ENCODE data around the gene GFOD1. TPM values are rescaled to one million over a fixed set of nuclear protein-coding genes. Genes with fewer than 3 reads are reported as not detected.
"Not testable (repeated sequence)": the region's sequence is repeated elsewhere in the genome, so short reads cannot be mapped to it uniquely, and the experiment has no call there.

Gene GFOD1
- total RNA-seq, 4 donors from 2014 or later, result 12.2 to 78.2 (median 45.7) TPM

DNA sequence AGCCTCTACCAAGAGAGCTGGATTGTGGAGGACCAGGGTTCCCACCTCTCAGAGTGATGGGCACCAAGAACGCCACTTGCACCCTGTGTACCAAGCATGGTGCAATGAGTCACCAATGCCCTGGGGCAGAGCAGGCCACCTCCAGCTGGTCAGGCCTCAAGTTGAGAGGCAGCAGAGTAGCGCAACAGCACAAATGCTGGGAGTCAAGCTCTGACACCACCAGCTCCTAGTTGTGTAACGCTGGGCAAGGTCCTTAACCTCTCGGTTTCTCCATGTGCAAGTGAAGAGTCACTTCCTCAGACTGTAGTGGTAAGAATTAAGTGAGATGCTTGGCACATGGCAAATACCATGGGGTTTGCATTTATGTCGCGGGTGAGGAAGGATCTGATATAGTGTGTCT, 25.6 kb downstream of the GFOD1 start:
- no peak for ATAC-seq (ENCODE audit: low FRiP score)
- TF ChIP-seq, protein P1, sequence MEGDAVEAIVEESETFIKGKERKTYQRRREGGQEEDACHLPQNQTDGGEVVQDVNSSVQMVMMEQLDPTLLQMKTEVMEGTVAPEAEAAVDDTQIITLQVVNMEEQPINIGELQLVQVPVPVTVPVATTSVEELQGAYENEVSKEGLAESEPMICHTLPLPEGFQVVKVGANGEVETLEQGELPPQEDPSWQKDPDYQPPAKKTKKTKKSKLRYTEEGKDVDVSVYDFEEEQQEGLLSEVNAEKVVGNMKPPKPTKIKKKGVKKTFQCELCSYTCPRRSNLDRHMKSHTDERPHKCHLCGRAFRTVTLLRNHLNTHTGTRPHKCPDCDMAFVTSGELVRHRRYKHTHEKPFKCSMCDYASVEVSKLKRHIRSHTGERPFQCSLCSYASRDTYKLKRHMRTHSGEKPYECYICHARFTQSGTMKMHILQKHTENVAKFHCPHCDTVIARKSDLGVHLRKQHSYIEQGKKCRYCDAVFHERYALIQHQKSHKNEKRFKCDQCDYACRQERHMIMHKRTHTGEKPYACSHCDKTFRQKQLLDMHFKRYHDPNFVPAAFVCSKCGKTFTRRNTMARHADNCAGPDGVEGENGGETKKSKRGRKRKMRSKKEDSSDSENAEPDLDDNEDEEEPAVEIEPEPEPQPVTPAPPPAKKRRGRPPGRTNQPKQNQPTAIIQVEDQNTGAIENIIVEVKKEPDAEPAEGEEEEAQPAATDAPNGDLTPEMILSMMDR (IDR thresholded peaks at IDR 0.05), result no peak
- no peak for DNase-seq (ENCODE audit: low spot score)

- TF ChIP-seq, protein P1 (IDR thresholded peaks at IDR 0.05), result no peak
- ATAC-seq (ENCODE audit: low FRiP score), result no peak
- no peak for DNase-seq (ENCODE audit: low spot score)
These were observed 26.1 kb downstream of the GFOD1 start for GRCh38 chr6:13461307-13461706.

DNA sequence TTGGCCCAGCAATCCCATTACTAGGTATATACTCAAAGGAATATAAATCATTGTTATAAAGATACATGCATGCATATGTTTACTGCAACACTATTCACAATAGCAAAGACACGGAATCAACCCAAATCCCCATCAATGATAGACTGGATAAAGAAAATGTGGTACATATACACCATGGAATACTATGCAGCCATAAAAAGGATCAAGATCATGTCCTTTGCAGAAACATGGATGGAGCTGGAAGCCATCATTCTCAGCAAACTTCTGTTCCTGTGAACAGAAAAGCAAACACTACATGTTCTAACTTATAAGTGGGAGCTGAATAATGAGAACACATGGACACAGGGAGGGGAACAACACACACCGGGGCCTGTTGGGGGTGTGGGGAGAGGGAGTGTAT, 27.1 kb downstream of the GFOD1 start:
- DNase-seq (ENCODE audit: low spot score), result not testable (repeated sequence)

DNA sequence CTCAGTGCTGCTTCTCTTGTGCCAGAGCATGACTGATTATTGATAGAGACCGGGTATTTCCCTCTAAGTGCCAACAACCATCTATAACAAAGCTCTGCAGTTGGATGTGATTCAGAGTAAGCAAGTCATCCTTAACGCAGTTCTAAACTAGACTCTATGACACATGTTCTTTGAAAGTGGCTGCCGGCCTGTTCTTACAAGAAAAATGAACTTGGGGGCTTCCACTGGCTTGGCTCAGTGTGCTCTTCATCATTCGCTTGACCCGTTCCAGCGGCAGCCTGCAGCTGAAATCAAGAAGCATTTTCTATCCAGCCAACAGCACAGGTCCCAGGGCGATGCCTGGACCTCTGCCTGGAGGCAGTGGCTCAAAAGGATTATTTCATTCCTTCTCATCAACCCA, 29.8 kb downstream of the GFOD1 start:
- DNase-seq (ENCODE audit: low spot score) (no peak), ATAC-seq (ENCODE audit: low FRiP score) (no peak)
- TF ChIP-seq, protein P1 (IDR thresholded peaks at IDR 0.05), result no peak

More for the DNA sequence above, 27.1 kb downstream of the GFOD1 start:
- not testable (repeated sequence) for ATAC-seq (ENCODE audit: low FRiP score)

GRCh38 chr6:13455552-13455966, 31.8 kb downstream of the GFOD1 start:
- TF ChIP-seq, protein P1 (IDR thresholded peaks at IDR 0.05), result no peak
- ATAC-seq (ENCODE audit: low FRiP score) (peak; percentile 42), DNase-seq (ENCODE audit: low spot score) (no peak)

- ATAC-seq (ENCODE audit: low FRiP score) (no peak), DNase-seq (ENCODE audit: low spot score) (no peak)
- TF ChIP-seq, protein P1 (IDR thresholded peaks at IDR 0.05), result no peak
These were observed 32.8 kb downstream of the GFOD1 start for GRCh38 chr6:13454286-13455221.

DNA sequence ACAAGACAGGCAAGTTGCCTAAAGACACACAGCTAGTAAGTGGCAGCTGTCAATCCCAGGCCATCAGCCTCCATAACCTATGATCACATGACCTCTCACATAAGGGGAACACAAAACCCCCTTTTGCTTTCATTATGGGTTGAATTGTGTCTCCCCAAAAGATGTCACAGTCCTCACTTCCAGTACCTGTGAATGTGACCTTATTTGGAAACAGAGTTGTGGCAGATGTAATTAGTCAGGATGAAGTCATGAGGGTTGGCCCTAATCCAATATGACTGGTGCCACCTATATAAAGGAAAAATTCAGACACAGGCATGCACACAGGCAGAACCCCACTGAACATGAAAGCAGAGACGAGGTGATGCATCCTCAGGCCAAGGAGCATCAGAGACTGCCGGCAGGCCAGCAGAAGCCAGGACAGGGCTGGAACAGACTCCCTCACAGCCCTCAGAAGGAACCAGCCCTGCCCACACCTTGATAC, 33.6 kb downstream of the GFOD1 start:
- TF ChIP-seq, protein P1 (IDR thresholded peaks at IDR 0.05), result no peak
- DNase-seq (ENCODE audit: low spot score) (no peak), ATAC-seq (ENCODE audit: low FRiP score) (no peak)

Measured in omental fat pad (tissue), 4 donors.